Stimulated activated CD8-positive, alpha-beta memory T cell treated with anti-CD3 and anti-CD28 coated beads, Interleukin-2, amount 100 ng/mL, for 48 hours (primary cell): Measurements from ENCODE around the gene KATNAL1.
"Not testable (repeated sequence)": the region's sequence is repeated elsewhere in the genome, so short reads cannot be mapped to it uniquely, and the experiment has no call there.

Source experiments
- DNase-seq, 2 donors: peaks; one replicate each; pipeline ENCODE4 v3.0.0-alpha.2; 2020; ENCODE audit warnings: low read depth in 2 of 2

The KATNAL1 gene

DNA sequence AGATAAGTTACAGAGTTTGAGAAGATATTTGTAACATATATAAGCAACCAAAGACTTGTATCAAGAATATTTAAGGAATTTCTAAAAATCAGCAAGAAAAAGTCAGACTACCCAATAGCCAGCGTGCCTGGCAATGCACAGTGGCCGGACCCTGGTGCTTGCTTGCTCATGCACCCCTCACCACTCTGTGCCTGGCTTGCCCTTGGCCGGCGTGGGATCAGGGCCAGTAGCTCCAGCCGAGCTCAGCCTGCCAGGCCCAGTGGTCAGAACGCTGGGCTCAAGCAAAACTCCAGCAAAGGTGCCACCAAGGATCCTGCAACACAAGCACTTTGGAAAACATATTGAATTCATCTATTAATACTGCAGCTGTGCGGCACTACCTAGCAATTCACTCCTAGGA lies 95.1 kb downstream of the KATNAL1 start:
- no peak for DNase-seq

- DNase-seq = no peak
These were observed 95.6 kb downstream of the KATNAL1 start for GRCh38 chr13:30211745-30212144.

DNA sequence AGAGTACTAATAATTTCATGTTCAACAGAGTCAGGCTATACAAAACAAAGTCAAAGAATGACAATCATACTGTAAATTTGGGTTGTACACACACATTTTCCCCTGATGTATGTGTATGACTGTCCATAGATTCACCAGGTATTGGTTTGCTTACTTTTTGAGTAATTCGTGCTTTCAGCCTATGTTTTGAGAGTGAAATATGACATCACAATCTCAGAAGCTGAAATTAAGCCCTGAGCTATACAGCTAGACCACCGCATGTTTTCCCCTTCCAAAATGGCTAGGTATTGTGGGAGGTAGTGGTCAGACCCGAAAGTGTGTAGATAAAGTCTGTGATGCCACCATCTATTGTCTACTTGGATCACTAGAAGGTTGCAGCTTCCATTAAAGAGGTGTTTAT lies 102.8 kb downstream of the KATNAL1 start:
- DNase-seq = no peak

DNA sequence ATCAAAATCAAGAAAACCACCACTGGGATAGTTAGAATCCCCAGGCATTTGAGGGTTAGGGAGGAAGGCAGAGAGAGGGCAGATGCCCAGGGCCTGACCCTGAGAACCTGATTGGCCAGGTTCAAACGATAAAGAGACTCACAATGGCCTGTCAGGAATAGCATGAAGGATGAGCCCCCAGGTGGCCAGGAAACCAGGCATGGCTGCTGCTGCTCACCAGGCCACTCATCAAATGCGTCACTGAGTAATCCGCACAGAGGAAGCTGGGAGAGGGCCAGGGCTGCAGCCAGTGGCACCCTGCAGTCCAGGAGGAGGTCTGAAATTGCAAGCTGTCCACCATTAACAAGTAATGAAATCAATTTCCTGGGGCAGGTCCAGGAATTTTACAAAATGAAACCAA lies 111.3 kb downstream of the KATNAL1 start:
- DNase-seq = no peak

DNA sequence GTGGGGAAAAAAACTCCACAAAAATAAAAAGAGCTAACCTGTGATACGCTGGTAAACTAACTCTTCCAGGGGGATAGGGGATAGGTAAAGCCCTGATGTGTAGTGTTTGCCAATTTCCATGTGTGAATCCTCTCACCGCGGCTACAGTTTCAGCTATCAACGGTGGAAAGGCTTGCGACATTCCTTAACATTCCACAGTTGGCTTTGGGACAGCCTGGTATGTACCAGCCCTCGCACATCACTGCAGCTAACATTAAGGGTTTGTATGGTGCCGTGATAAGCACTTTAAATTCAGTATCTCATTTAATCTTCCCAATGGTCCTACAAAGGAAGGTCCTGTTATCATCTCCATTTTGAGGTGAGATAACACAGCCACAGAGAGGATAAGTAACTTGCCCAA lies 112.4 kb downstream of the KATNAL1 start:
- DNase-seq = no peak

- DNase-seq = no peak
These were observed 113.8 kb downstream of the KATNAL1 start for GRCh38 chr13:30193279-30194234.

- no peak for DNase-seq
These were observed 114.8 kb downstream of the KATNAL1 start for GRCh38 chr13:30192320-30193093.

DNA sequence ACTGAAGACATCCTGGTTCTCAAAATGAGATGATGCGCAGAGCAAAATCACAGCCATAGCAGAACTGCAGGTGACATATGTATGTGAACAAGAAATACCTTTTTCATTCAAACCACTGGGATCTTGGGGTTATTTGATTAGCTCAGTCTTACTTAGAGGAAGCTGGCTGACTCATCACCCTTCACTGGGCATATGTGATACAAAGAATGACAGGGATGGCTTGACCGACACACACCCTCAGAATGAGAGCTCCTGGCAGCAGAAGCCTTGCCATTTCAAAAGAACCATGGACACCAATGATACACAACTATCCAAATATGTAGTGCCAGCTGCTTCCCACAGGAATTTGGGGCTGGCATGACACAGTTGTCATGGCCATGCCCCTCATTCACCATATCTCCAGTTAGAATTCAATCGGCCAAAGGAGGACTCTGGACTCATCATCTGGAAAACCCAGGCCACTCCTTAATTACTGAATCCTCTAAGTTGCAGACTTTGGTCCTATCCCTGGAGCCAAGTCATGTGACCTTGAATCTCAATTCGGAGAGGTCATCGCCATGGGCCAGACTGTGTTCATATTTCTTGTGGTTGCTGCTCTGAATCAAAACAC lies 115.8 kb downstream of the KATNAL1 start:
- DNase-seq = no peak

DNA sequence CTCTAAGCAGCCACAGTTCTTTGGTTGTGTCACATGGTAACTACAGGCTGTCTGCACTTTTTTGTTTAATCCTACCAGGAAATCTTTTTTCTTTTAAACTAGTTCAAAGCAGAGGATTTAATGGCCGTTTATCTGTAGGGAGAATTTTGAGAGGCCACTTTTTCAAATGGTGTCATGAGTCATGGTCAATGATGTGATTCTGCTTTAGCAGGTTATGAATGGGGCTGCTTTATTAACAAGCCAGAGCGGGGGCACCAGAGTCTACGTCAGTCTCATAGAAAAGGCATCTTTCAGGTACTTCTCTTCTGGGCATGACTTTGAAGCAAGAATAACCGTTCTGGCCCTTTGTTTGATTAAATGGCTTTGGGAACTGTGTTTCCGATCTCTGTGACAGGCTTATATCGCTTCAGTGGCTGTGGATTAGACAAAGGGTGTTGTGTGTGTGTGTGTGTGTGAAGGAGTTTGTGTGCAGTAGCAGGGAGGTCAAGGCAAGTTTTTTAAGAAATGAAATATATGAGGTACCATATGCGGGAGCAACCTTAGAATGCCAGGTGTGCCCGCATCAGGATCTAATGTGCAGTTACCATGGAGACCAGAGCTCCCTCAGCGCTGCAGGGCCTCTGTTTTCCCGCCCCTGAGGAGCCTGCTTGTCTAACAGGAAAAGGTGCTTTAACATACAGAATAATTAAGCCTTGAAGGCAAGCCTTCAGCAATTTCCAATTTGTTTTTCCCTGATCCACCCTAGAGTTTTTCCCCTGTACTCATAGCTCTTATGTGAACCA lies 120.5 kb downstream of the KATNAL1 start:
- no peak for DNase-seq

DNA sequence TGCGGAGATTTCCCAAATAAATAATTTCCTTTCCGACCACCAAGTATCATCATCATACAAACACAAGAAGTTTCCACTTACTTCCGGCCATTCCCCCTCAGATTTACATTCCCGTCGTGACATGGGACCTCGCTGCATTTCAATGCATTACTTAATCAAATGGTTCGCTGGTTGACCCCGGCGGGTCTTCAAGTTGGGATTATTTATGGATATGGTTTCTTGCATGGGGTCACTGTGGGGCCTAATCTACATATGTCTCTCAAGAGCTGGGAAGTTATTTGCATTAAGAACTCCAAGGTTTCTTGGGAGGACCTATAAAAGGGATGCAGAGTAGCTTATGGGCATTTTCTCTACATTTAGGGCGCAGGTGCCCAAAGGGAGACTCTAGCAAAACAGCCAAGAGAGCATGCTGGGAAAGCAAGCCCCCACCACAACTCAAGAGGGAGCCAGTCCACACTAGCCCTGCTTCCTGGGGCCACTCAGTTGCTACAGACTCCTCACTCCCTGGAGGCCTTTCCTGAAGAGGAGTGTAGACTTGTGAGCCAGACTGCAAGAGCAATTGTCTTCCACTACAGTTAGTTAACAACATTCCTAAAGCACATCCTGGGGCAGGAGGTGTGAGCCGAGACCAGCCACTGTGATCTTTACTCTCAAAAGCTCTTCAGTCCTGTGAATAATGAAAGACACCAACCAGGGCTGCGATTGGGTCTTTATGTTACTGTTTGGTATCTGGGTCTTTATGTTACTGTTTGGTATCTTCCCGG lies 125.3 kb downstream of the KATNAL1 start:
- DNase-seq = no peak

DNA sequence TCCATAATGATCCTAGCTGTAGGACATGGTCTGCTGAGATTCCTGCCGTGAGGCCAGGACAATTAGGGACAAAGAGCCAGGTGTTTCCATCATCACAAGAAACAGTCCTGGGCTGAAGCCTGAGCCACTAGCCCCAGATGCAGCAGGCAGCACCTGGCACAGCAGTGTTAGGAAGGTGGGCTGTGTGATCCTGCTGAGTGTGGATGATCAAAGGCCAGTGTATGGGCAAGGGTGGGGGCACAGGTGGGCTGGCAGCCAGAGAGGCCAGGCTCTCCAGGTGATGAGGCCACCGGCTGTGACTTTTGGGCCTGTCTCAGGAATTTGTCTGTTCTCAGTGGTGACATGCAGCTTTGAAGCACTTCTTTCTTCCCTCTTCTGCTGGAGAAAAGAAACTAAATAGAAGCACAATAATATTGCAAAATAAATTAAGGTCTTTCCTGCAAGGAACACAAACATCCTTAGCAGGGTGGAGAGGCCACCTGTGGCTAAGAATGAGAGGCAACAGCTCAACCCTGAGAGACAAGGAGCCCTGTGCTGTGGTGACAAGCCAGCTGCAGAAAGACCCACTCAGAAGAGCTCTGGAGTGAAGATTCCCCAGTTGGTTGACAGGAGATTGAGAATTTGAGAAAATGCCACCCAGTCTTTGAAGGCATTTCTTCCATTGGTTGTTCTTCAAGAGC lies 127.6 kb downstream of the KATNAL1 start:
- no peak for DNase-seq

DNA sequence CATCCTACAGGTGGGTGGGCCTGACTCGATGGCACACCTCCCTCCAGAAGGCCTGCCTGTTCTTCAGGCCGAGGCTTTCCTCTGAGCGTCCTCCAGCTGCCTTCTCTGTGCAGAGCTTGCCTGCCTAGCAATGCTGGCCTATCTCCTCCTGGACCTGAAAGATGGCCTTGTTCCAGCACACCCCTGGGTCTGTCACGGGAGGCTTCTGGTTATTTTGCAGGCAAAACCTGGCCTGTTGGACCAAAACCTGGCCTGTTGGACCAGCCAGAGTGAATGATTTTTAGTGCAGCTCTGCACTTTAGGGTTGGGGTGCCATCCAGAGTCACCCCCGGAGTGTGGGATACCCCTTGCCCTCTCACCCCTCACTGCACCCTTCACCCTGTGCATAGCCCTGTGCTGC lies 128.4 kb downstream of the KATNAL1 start:
- no peak for DNase-seq

- no peak for DNase-seq
These were observed 132.2 kb downstream of the KATNAL1 start for GRCh38 chr13:30175166-30175565.

- not testable (repeated sequence) for DNase-seq
These were observed 133.1 kb downstream of the KATNAL1 start for GRCh38 chr13:30174250-30174649.

DNA sequence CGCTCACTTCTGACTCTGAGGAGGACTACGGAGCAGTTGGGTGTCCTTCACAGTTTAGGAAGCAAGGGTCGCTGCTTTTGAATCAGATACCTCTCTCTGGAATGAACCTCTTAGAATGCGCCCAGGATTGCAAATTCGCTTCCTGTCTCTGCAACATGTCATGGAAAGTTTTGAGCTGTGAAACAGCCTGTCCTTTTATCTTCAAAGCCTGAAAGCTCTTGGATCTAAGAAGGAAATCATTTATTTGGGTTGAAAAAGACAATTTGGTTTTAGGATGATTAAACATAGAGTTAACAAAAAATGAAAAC lies 134.1 kb downstream of the KATNAL1 start:
- DNase-seq = no peak

DNA sequence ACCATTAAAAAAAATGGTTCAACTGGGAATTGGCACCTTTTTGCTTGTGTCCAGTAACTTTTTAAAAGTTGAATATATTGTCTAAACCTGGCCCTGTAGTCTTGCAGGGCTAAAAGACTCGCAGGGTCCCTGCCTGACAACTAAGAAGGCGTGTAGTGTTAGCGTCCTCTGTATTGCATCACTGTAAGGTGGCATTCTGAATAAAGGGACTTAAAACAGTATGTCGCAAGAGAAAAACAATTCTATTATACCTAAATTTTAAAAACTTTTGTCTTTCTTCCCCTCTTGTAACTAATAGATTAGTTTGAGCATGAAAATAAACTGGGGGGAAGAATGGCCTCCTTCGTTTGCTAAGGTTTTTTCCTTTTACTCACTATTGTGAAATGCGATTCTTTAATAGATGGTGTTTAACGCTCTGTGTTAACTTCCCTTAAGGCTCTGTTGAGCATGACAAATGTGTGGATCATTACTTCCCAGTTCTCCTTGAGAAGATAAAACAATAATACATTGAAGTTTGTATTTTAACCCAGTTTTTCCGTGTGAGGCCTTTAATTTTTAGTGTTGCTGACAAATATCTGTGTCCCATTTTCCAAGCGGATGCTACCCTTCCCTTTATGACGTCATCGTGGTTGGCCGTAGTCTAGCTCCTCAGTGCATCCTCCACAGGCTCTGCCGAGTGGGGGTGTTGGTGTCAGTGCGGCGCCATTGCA lies 134.6 kb downstream of the KATNAL1 start:
- no peak for DNase-seq

- no peak for DNase-seq
These were observed 136.8 kb downstream of the KATNAL1 start for GRCh38 chr13:30170569-30170968.

DNA sequence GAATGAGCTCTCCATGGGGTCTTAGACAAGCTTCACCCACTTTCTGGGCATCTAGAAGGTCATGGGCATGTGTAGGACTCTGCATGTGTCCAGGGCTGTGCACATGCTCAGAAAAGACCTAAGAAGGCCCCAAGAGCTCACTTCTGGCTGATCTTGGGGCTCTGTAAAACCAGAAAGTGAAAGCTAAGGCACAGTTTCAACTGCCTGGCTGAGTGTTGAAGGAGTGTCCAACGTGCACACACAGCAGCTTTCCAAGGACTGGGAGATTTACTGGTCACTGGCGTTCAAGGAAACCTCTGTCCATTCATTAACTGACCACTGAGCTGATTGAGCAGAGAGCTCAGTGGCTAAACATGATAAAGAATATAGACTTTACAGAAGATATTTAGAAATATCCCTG lies 137.9 kb downstream of the KATNAL1 start:
- no peak for DNase-seq

DNA sequence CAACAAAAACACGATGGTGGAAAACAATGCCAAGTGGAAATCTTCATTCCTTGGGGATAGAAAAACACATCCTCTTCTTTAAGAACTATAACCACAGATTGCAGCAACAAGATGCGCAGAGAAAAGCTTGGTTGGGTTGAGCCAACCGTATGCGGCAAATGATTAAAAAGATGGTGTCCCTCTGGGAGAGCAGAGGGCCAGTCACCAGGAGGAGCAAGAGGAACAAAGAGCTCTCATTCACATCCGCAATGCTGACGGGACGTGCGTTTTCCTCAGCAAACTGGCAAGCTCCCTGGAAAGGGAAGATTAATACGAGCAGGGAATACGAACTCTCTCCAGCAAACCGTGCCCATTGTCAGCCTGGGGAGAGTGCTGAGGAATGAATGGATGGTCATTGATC lies 141.6 kb downstream of the KATNAL1 start:
- DNase-seq = no peak

DNA sequence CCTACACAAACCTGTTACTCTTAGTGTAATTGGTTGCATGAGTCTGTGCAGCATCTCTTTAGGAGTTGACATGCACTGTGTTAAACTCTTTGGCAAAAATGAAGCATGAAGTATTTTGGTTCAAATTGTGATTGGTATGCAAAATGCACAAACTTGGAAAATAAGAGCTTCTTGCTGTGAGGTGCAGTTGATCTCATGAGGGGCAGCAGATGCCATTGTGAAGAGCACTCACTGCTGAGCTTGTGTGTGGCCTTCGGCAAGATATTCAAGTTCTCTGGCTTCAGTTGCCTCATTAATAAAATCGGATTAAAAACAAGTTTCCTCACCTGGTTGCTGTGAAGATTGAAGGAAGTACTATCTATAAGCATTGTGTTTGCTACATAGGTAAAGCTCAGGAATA lies 142.3 kb downstream of the KATNAL1 start:
- DNase-seq = no peak
